HG02798 (cell line): ENCODE data around the gene SMIM14.
"Not testable (repeated sequence)": the region's sequence is repeated elsewhere in the genome, so short reads cannot be mapped to it uniquely, and the experiment has no call there.

Experiments
- ATAC-seq: cut with Tn5 transposase; IDR thresholded peaks from one replicate; pipeline ENCODE4 v1.9.1; 2021; ENCODE audit warnings: mild to moderate bottlenecking; ENCODE audit not compliant: unreplicated experiment, poor library complexity

Gene SMIM14

GRCh38 chr4:39609454-39609931 is 29.2 kb downstream of the SMIM14 start:
- peak; percentile 89 for ATAC-seq

GRCh38 chr4:39608451-39608850 is 30.2 kb downstream of the SMIM14 start:
- ATAC-seq = no peak

- no peak for ATAC-seq
Observed at GRCh38 chr4:39606747-39607146, 31.9 kb downstream of the SMIM14 start.

GRCh38 chr4:39597695-39598381 is 40.8 kb downstream of the SMIM14 start:
- no peak for ATAC-seq

- ATAC-seq = no peak
Observed at GRCh38 chr4:39596971-39597370, 41.7 kb downstream of the SMIM14 start.

- no peak for ATAC-seq
Observed at GRCh38 chr4:39591290-39591689, 47.4 kb downstream of the SMIM14 start.

- no peak for ATAC-seq
Observed at GRCh38 chr4:39587881-39588280, 50.8 kb downstream of the SMIM14 start.

GRCh38 chr4:39574946-39575345 is 63.7 kb downstream of the SMIM14 start:
- ATAC-seq = no peak

GRCh38 chr4:39571504-39571903 is 67.2 kb downstream of the SMIM14 start:
- ATAC-seq = no peak

- ATAC-seq = no peak
Observed at GRCh38 chr4:39571054-39571453, 67.6 kb downstream of the SMIM14 start.

- no peak for ATAC-seq
Observed at GRCh38 chr4:39569209-39569608, 69.5 kb downstream of the SMIM14 start.

GRCh38 chr4:39568805-39569204 is 69.9 kb downstream of the SMIM14 start:
- peak; percentile 38 for ATAC-seq

GRCh38 chr4:39565878-39566600 is 72.6 kb downstream of the SMIM14 start:
- ATAC-seq = no peak

GRCh38 chr4:39563346-39563847 is 75.3 kb downstream of the SMIM14 start:
- no peak for ATAC-seq

- no peak for ATAC-seq
Observed at GRCh38 chr4:39562792-39563191, 75.9 kb downstream of the SMIM14 start.

GRCh38 chr4:39559626-39560025 is 79.0 kb downstream of the SMIM14 start:
- no peak for ATAC-seq

GRCh38 chr4:39555472-39555871 is 83.2 kb downstream of the SMIM14 start:
- ATAC-seq = no peak

GRCh38 chr4:39548425-39549067 is 90.1 kb downstream of the SMIM14 start:
- no peak for ATAC-seq

GRCh38 chr4:39544580-39545315 is 93.9 kb downstream of the SMIM14 start:
- ATAC-seq = no peak

GRCh38 chr4:39544080-39544479 is 94.6 kb downstream of the SMIM14 start:
- not testable (repeated sequence) for ATAC-seq
